ENCODE data around the gene C1orf52.

The C1orf52 gene

DNA sequence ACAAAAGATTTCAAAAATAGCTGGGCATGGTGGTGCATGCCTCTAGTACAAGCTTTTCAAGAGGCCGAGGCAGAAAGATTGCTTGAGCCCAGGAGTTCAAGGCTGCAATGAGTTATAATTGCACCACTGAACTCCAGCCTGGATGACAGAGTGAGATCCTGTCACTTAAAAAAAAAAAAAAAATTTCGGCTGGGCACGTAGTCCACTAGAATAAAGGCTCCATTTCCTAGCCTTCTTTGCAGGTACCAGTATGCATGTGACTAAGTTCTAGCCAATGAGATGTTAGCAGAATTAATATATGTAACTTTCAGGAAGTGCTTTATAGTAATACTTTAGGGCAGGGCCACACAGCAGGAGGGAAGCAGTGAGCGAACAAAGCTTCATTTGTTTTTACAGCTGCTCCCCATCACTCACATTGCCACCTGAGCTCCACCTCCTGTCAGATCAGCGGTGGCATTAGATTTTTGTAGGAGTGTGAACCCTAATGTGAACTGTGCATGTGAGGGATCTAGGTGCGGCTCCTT lies 29.8 kb downstream of the C1orf52 start:
- Mint-ChIP-seq H3K4me1 (ENCODE audit: low read depth) (no peaks in the 10 kb centered on the region), H3K27ac (no peak overlapping the region), H3K4me3 (no peak overlapping the region), H3K36me3 (no peaks in the 10 kb centered on the region), H3K27me3 (peaks cover 2% of the 10 kb centered on the region), H3K9me3 (ENCODE audit: low read depth) (no peaks in the 10 kb centered on the region)

DNA sequence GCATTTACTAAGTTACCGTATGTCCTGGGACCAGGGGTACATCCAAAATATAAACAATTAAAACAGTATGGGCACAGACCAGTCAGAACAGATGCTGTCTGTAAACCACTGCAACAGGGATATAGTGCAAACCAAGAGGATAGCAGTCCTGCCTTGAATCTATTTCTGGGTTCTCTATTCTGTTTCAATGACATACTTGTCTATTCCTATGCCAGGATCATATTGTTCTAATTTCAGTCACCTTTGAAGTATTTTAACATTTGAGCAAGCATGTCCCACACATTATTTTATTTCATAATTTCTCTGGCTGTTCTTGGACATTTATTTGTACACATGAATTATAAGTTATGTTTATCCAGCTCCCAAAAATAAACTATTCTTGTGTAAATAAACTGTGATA lies 30.5 kb downstream of the C1orf52 start:
- no peaks in the 10 kb centered on the region for H3K36me3 Mint-ChIP-seq
- no peak overlapping the region for H3K27ac Mint-ChIP-seq
- no peak overlapping the region for H3K4me3 Mint-ChIP-seq
- H3K9me3 Mint-ChIP-seq (ENCODE audit: low read depth) = no peaks in the 10 kb centered on the region
- peaks cover 2% of the 10 kb centered on the region for H3K27me3 Mint-ChIP-seq
- H3K4me1 Mint-ChIP-seq (ENCODE audit: low read depth) = no peaks in the 10 kb centered on the region

DNA sequence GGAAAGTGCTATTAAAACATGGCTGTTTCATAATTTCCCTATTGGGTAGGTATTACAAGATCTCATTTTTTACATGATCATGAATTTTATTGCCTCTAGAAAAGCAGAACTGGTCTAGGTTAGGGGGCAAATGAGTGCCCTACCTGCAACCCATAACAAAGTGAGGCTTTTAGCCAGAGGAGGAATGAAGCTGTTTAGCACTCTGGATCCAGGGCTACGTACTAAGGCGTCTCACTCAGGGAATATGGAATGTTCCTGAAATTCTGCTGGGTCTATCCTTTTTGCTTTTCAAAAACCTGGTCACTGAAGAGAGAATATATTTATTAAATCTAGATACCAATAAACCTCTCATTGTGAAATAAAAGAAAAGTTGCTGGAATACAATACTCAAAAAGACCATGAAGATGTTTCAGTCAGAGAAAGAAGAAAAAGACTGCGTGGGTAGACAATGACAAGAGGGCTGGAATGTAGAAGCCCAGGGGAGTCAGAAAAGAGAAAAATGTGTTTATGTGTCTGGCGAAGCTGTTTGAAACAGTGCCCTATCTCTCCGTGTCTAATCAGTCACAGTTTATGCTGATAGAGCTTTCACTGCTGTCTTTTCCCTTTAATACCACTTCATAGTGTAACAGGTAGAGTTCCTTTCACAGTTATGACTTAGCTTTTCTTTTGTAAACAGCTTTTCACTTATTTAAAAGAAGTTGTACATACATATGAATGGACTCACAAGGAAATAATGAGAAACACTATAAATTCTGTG lies 33.7 kb downstream of the C1orf52 start:
- Mint-ChIP-seq H3K27ac (no peak overlapping the region), H3K27me3 (peaks cover 2% of the 10 kb centered on the region), H3K4me3 (no peak overlapping the region), H3K36me3 (no peaks in the 10 kb centered on the region), H3K9me3 (ENCODE audit: low read depth) (no peaks in the 10 kb centered on the region), H3K4me1 (ENCODE audit: low read depth) (no peaks in the 10 kb centered on the region)

DNA sequence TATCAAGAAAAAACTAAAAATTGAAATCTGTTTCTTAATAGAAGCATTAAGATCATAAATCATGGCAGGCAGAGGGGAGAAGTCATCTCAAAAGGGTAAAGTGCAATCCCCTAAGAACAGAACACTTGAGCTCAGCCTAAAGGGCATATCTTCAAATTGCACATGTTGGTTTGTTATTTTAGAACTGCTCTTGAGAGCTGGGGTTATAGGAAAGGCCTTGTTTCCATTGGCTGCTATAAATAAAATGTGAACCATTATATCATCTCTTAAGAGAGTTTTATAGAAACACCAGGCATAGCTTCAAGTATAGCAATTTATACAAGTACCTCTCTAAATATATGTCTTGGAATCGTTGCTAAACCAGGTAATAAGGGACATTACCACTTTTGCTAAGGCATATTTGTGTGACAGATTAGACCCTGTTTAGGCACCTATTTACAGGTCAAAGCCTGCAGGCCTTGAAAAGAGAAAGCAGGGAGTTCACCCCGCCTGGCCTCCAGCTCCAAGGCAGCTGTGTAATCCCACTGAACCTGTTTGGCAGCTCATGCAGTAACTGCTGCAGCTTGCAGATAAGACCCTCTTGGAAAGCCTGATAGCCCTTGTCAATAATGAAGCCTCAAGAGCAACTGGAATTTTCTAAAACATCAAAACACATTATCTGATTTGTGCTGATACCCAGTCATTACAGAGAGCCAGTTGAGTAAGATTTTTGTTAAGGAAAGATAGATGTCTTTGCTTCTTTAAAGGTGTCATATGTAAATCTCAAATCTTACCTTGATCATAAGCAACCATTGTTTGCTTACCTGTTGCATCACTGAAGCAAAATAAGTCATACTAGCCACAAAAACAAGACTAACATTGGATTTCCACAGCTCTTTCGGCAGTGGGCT lies 34.5 kb downstream of the C1orf52 start:
- H3K27ac Mint-ChIP-seq = no peak overlapping the region
- no peak overlapping the region for H3K4me3 Mint-ChIP-seq
- H3K9me3 Mint-ChIP-seq (ENCODE audit: low read depth) = no peaks in the 10 kb centered on the region
- H3K27me3 Mint-ChIP-seq = peaks cover 6% of the 10 kb centered on the region
- no peaks in the 10 kb centered on the region for H3K4me1 Mint-ChIP-seq (ENCODE audit: low read depth)
- no peaks in the 10 kb centered on the region for H3K36me3 Mint-ChIP-seq

DNA sequence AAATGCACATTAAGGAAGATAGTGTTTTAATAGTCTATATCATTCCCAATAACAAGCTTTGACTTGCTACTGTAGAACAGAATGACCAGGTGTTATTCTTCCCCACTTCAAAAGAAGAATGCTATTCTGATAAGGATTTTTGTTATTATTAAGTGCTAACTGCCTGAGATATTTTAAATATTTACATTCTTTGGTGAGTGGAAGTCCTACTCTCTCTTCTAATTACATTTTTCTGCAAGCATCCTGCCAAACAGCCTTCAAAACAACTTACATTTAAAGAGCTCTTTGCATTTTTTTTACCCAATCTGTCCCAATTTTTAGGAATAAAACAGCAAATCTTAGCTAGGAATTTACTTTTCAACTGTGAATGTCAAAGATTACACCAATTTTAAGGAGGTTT lies 35.2 kb downstream of the C1orf52 start:
- H3K27ac Mint-ChIP-seq = no peak overlapping the region
- no peak overlapping the region for H3K4me3 Mint-ChIP-seq
- H3K27me3 Mint-ChIP-seq = peaks cover 6% of the 10 kb centered on the region
- no peaks in the 10 kb centered on the region for H3K36me3 Mint-ChIP-seq
- H3K9me3 Mint-ChIP-seq (ENCODE audit: low read depth) = no peaks in the 10 kb centered on the region
- no peaks in the 10 kb centered on the region for H3K4me1 Mint-ChIP-seq (ENCODE audit: low read depth)

DNA sequence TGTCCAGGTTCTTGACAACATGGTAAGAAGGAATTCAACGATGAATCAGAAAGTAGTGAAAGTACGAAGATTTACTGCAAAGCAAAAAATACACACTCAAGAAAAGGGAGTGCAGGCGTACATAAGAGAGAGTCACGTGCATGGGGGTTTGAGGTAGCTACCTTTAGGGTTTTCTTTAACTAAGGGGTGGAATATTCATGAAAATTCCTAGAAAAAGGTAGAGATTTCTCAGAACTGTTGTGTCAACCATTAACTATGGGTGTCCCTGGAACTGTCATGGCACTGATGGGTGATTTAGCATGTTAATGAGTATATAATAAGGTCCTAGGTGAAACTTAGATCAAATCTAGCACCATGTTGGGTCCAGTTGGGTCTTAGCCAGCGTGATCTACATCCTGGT lies 36.1 kb downstream of the C1orf52 start:
- no peaks in the 10 kb centered on the region for H3K36me3 Mint-ChIP-seq
- no peak overlapping the region for H3K27ac Mint-ChIP-seq
- H3K9me3 Mint-ChIP-seq (ENCODE audit: low read depth) = no peaks in the 10 kb centered on the region
- H3K4me3 Mint-ChIP-seq = no peak overlapping the region
- H3K4me1 Mint-ChIP-seq (ENCODE audit: low read depth) = no peaks in the 10 kb centered on the region
- peaks cover 4% of the 10 kb centered on the region for H3K27me3 Mint-ChIP-seq

DNA sequence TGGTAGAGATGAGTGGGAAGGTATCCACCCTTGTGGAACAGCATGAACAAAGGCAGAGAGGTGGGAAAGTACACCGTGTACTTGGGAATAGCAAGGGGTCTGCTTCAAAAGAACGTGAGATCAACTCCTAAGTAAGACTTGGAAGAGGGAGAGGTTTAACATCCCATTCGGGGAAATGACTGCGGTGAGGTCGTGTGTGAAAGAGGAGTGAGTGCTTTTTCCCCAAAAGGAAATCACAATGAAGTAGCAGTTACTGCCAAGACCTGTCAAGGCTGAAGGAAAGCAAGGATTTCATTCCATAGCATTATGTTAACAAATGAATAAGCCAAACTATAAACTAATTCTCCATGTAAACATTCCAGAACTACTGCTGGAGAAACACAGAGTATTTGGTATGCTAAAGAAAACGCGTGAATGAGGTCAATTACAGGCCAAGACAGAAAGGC lies 38.7 kb downstream of the C1orf52 start:
- H3K4me3 Mint-ChIP-seq = no peak overlapping the region
- H3K36me3 Mint-ChIP-seq = peaks cover 5% of the 10 kb centered on the region
- H3K9me3 Mint-ChIP-seq (ENCODE audit: low read depth) = no peaks in the 10 kb centered on the region
- no peaks in the 10 kb centered on the region for H3K4me1 Mint-ChIP-seq (ENCODE audit: low read depth)
- no peak overlapping the region for H3K27ac Mint-ChIP-seq
- peaks cover 10% of the 10 kb centered on the region for H3K27me3 Mint-ChIP-seq

DNA sequence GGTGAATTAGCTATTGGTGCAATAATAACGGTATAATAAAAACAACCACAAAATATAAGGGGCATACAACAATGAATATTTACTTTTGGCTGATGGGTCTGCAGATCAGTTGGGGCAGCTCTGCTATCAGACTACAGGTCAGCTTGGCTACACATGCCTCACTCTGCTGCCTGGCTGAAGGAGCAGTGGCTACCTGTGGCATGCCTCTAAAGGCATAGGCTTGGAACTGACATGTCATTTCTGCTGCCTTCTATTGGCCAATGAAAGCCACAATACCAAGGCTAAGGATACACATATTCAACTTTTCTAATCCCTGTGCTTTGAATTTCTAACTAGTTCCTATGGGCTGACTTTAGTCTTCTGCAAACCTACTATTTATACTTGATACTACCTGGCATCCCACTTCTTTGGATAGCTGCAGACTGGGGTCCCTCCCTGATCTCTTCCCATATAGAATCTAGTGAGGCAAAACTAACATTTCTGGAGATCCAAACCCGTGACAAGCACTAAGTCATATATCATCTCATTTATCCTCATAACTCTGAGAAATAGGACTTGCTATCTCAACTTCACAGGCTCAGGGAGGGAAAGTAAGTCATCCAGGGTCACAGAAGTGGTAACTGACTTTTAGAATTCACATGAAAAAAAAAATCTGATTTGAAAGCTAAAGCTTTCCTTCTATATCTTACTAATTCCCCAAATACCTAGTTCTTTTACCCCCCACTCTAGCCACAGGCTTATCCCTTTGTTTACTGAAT lies 39.4 kb downstream of the C1orf52 start:
- Mint-ChIP-seq H3K27ac (no peak overlapping the region), H3K36me3 (peaks cover 8% of the 10 kb centered on the region), H3K27me3 (peaks cover 12% of the 10 kb centered on the region), H3K4me1 (ENCODE audit: low read depth) (no peaks in the 10 kb centered on the region), H3K9me3 (ENCODE audit: low read depth) (no peaks in the 10 kb centered on the region), H3K4me3 (no peak overlapping the region)

DNA sequence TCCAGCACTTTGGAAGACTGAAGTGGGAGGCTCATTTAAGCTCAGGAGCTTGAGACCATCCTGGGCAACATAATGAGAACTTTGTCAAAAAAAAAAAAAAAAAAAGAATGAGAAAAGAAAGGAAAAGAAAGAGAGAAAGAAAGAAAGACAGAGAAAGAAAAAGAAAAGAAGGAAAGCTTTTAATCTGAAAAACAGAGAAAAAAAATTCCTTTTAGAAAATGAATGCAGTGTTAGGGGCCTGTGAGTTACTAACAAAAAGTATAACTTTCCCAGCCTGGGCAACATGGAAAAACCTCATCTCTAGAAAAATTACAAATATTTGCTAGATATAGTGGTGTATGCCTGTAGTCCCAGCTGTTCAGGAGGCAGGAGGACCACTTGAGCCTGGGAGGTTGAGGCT lies 42.8 kb downstream of the C1orf52 start:
- peaks cover 8% of the 10 kb centered on the region for H3K36me3 Mint-ChIP-seq
- H3K4me3 Mint-ChIP-seq = no peak overlapping the region
- H3K27me3 Mint-ChIP-seq = peaks cover 15% of the 10 kb centered on the region
- no peaks in the 10 kb centered on the region for H3K4me1 Mint-ChIP-seq (ENCODE audit: low read depth)
- no peaks in the 10 kb centered on the region for H3K9me3 Mint-ChIP-seq (ENCODE audit: low read depth)
- H3K27ac Mint-ChIP-seq = no peak overlapping the region

DNA sequence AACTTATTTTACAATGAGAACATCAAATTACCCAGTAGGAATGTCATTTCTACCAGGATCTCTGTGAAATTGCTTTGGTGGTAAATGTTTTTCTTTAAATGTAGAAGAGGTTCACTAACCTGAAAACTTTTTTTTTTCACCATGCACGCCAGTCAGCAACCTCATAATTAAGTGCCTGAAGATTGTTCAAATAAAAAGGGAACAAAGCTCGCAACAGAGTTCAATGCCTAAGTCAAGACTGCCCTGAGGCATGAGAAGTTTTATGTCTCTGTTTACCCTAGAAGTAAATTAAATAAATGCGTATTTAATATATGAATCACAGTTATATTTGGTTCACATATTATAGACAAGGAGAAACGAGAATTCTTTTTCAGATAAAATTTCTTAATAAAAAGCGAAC lies 44.8 kb downstream of the C1orf52 start:
- peaks cover 12% of the 10 kb centered on the region for H3K27me3 Mint-ChIP-seq
- H3K4me3 Mint-ChIP-seq = no peak overlapping the region
- H3K36me3 Mint-ChIP-seq = peaks cover 8% of the 10 kb centered on the region
- no peaks in the 10 kb centered on the region for H3K9me3 Mint-ChIP-seq (ENCODE audit: low read depth)
- H3K4me1 Mint-ChIP-seq (ENCODE audit: low read depth) = no peaks in the 10 kb centered on the region
- no peak overlapping the region for H3K27ac Mint-ChIP-seq

DNA sequence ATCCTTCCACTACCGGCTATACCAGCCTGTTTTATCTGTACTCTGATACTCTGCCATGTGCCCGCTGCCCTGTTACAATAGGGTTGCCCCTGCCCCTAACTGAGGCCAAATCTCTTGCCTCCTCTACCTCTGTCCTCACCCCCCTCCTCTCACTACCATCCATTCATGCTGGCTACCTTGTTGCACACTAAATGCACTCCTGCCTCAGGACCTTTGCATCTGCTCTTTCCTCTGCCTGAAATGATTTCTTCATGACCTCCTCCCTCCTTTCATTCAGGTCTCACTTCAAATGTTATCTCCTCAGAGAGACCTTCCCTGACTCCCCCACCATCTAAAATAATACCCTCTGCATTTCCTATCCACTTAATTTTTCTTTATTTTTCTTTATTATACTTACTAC lies 51.0 kb downstream of the C1orf52 start:
- Mint-ChIP-seq H3K4me3 (no peak overlapping the region), H3K4me1 (ENCODE audit: low read depth) (no peaks in the 10 kb centered on the region), H3K36me3 (no peaks in the 10 kb centered on the region), H3K27me3 (peaks cover 12% of the 10 kb centered on the region), H3K27ac (no peak overlapping the region), H3K9me3 (ENCODE audit: low read depth) (no peaks in the 10 kb centered on the region)

DNA sequence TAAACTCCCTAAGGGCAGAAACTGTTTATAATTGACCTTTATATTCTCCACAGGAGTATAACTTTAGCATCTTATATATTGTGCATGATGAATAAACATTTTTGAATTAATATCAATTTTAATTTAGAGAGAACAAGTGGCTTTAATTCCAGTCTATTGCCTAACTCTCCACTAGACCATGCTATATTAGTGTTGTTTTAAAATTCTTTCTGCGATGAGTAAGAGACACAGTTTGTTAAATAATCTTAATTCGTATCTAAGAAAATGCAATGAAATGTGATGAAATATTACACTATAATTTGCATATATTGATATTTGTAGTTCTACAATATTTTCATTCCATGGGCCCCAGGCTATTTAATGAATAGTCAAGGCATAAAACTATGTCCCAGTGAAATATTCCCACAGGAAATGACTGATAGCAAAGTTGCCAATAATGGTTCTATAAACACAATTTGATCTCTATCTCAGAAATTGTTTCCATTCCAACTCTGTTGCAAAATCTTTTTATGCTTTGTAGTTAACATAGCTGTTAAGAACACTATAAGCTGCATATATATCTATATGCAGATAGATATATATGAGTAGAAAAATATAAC lies 55.8 kb downstream of the C1orf52 start:
- Mint-ChIP-seq H3K36me3 (no peaks in the 10 kb centered on the region), H3K27me3 (peaks cover 8% of the 10 kb centered on the region), H3K9me3 (ENCODE audit: low read depth) (no peaks in the 10 kb centered on the region), H3K27ac (no peak overlapping the region), H3K4me1 (ENCODE audit: low read depth) (peaks cover 27% of the 10 kb centered on the region), H3K4me3 (no peak overlapping the region)

DNA sequence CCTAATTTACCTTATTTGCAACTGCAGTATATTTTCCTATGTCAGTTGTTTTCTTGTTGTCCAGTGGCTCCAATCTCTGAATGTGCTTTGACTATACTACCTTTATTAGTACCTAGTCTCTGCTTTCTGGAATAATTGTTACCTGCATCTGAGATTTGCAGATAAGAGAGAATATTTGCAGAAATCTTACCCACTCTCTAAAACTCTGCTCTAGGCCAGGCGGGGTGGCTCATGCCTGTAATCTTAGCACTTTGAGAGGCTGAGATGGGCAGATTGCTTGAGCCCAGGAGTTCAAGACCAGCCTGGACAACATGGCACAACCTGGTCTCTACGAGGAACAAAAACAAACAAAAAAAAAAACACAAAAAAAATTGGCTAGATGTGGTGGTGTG lies 56.6 kb downstream of the C1orf52 start:
- Mint-ChIP-seq H3K4me1 (ENCODE audit: low read depth) (peaks cover 35% of the 10 kb centered on the region), H3K36me3 (no peaks in the 10 kb centered on the region), H3K27ac (no peak overlapping the region), H3K9me3 (ENCODE audit: low read depth) (no peaks in the 10 kb centered on the region), H3K4me3 (no peak overlapping the region), H3K27me3 (peaks cover 5% of the 10 kb centered on the region)

DNA sequence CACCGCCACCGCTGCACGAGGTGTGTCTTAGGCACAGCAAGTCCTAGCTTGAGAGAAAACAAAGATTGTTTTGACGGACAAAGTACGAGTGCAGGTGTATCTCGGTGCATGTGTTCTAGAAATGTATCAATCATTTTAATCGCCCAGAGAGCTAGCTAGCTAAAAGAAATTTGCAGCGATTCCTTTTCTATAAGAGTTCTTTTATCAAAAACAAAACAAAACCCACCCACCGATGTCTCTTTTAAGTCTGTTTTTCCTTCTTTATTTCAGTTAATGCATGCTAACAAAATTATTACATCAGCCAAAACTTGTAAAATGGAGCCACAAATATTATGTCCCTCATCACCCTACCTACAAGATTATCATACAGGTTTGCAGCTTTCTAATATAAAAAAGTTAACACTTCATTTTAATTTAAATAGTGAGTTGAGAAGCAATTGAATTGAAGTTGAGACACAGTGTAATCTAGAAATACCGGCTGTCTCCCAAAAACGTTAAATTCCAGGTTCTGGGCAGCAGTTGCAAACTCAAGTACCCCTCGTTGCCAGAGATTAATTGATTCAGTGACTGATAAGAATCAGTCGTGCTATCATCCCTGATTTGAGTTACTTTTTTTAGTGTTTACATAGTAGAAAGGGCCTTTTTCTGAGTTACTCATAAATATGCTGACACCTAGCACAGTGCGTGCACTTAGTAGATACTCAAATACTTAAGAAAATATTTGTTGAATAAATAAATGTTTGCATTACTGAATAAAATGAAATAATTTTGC lies 57.2 kb downstream of the C1orf52 start:
- peak overlapping the region; percentile 96 for H3K27ac Mint-ChIP-seq
- H3K36me3 Mint-ChIP-seq = no peaks in the 10 kb centered on the region
- peak overlapping the region; percentile 92 for H3K4me3 Mint-ChIP-seq
- no peaks in the 10 kb centered on the region for H3K27me3 Mint-ChIP-seq
- peaks cover 38% of the 10 kb centered on the region for H3K4me1 Mint-ChIP-seq (ENCODE audit: low read depth)
- no peaks in the 10 kb centered on the region for H3K9me3 Mint-ChIP-seq (ENCODE audit: low read depth)
